K562 (cell line): Measurements from ENCODE around the gene PMEPA1. TPM values are rescaled to one million over a fixed set of nuclear protein-coding genes. Genes with fewer than 3 reads are reported as not detected.

Experiments
- ATAC-seq: fragments of 200-7000 bp; cut with Tn5 transposase; 3 replicates; pipeline ENCODE4 v1.9.1; 2020; ENCODE audit warnings: moderate library complexity
- BruUV-seq: library from RNA; stranded (reverse); fragments of 400-500 nt; replicated peaks from 2 replicates; lab custom pipeline; 2021; lab: Mats Ljungman, UMichigan
- CTCF ChIA-PET: fragments of 300-600 bp; formaldehyde crosslinking; extraction: SDS; loops from one replicate; lab custom pipeline; 2021; ENCODE audit warnings: low intra/inter-chr PET ratio; lab: Yijun Ruan, JAX
- POLR2A ChIA-PET: fragments of 300-600, 350-650 bp; sonication (Branson Sonifier 250); formaldehyde crosslinking; extraction: SDS; loops from one replicate; lab custom pipeline; 2021; ENCODE audit warnings: antibody characterized with exemption, inconsistent platforms; lab: Yijun Ruan, JAX
- DNase-seq, 4 experiments: peaks; one replicate each; pipeline versions ENCODE4 v3.0.0 to v3.0.0-alpha.2; 2011 to 2018; ENCODE audit warnings: low spot score in 3 of 4, mixed read lengths in 3 of 4; ENCODE audit errors: extremely low read depth in 1 of 4
- FAIRE-seq: peaks from 2 replicates; lab custom pipeline; 2011; peaks lifted over from hg19 to GRCh38; lab: Jason Lieb, UNC
- H2AFZ ChIP-seq: 2 replicates; pipeline ENCODE4 v1.6.0; 2011; ENCODE audit warnings: low read depth, low read length, control low read depth, inconsistent platforms
- H3K27ac ChIP-seq: fragments of 200-600 bp; 3 replicates; pipeline ENCODE4 v1.8.0; 2011; ENCODE audit warnings: low read depth, mild to moderate bottlenecking, control low read depth, inconsistent platforms, low read length, moderate library complexity, mixed read lengths; ENCODE audit errors: extremely low read depth
- H3K27me3 ChIP-seq, 2 experiments: fragments of 300-600 bp in 1 of 2; 2 replicates in 1 of 2; 3 replicates in 1 of 2; pipeline versions ENCODE4 v1.6.0 to v1.8.0; 2011; ENCODE audit warnings: inconsistent platforms in 2 of 2, low read length in 2 of 2, mild to moderate bottlenecking in 1 of 2, mixed read lengths in 1 of 2, moderate library complexity in 1 of 2; ENCODE audit not compliant: control insufficient read depth in 2 of 2, insufficient read depth in 2 of 2
- H3K36me3 ChIP-seq: fragments of 300-600 bp; 3 replicates; pipeline ENCODE4 v1.8.0; 2011; ENCODE audit warnings: mild to moderate bottlenecking, low read length, inconsistent platforms; ENCODE audit not compliant: control insufficient read depth, insufficient read depth
- H3K4me1 ChIP-seq, 2 experiments: fragments of 200-600 bp in 1 of 2; replicated peaks in 1 of 2; 2 replicates in 1 of 2; 3 replicates in 1 of 2; pipeline versions ENCODE4 v1.5.1 to v1.8.0; 2011; ENCODE audit warnings: inconsistent platforms in 2 of 2, low read length in 2 of 2, mild to moderate bottlenecking in 1 of 2, mixed read lengths in 1 of 2, moderate library complexity in 1 of 2; ENCODE audit not compliant: control insufficient read depth in 2 of 2, insufficient read depth in 2 of 2
- H3K4me2 ChIP-seq: 2 replicates; pipeline ENCODE4 v1.6.1; 2011; ENCODE audit warnings: low read length, control low read depth, inconsistent platforms, mixed read lengths; ENCODE audit not compliant: insufficient read depth
- H3K4me3 ChIP-seq: fragments of 200-600 bp; sonication (generic), shearing (Covaris generic); 2 replicates; pipeline ENCODE4 v1.5.1; 2016; ENCODE audit warnings: control low read depth, inconsistent platforms
- H3K79me2 ChIP-seq: fragments of 200-600 bp; 3 replicates; pipeline ENCODE4 v1.8.0; 2011; ENCODE audit warnings: low read length, inconsistent platforms; ENCODE audit not compliant: control insufficient read depth, insufficient read depth
- H3K9ac ChIP-seq, 2 experiments: 2 replicates each; pipeline versions ENCODE4 v1.6.0 to v1.6.1; 2011; ENCODE audit warnings: low read depth in 2 of 2, low read length in 2 of 2, control low read depth in 1 of 2, inconsistent platforms in 1 of 2, mild to moderate bottlenecking in 1 of 2, mixed read lengths in 1 of 2; ENCODE audit not compliant: insufficient read depth in 1 of 2
- H3K9me1 ChIP-seq: one replicate; pipeline ENCODE4 v1.6.0; 2011; ENCODE audit warnings: inconsistent platforms, mild to moderate bottlenecking, low read length, moderate library complexity; ENCODE audit not compliant: control insufficient read depth, insufficient read depth
- H3K9me3 ChIP-seq: replicated peaks from 2 replicates; pipeline ENCODE4 v1.5.1; 2011; ENCODE audit warnings: low read depth, low read length, inconsistent platforms; ENCODE audit not compliant: control insufficient read depth, insufficient read depth
- H4K20me1 ChIP-seq: replicated peaks from 2 replicates; pipeline ENCODE4 v1.6.1; 2011; ENCODE audit warnings: low read length, inconsistent platforms, mixed read lengths; ENCODE audit not compliant: control insufficient read depth, insufficient read depth
- CBFA2T2 ChIP-seq: fragments of 450-650 bp; conservative IDR thresholded peaks from 2 replicates; pipeline ENCODE4 v1.6.1; 2017; ENCODE audit warnings: mild to moderate bottlenecking
- CREB1 ChIP-seq, 2 experiments: sonication (generic) in 1 of 2; formaldehyde crosslinking in 1 of 2; IDR thresholded peaks; 2 replicates each; pipeline versions ENCODE4 v1.6.1 to v1.8.0; 2012 to 2022; ENCODE audit warnings: inconsistent platforms in 1 of 2, mild to moderate bottlenecking in 1 of 2, missing genetic modification reagents in 1 of 2, moderate library complexity in 1 of 2
- EP400 ChIP-seq: fragments of 450-650 bp; IDR thresholded peaks from 2 replicates; pipeline ENCODE4 v1.6.1; 2017; ENCODE audit warnings: antibody characterized with exemption, mild to moderate bottlenecking, moderate library complexity
- HDGF ChIP-seq: fragments of 450-650 bp; IDR thresholded peaks from 2 replicates; pipeline ENCODE4 v1.6.1; 2016
- KAT2B ChIP-seq: IDR thresholded peaks from one replicate; pipeline ENCODE4 v1.6.1; 2012; ENCODE audit warnings: low read depth, mild to moderate bottlenecking, control low read depth, inconsistent platforms, low read length, moderate library complexity
- MAFK ChIP-seq: IDR thresholded peaks from 2 replicates; pipeline ENCODE4 v1.6.1; 2011; ENCODE audit warnings: low read length, improper control_type of control experiment
- NR2C1 ChIP-seq, 2 experiments: fragments of 450-650 bp; IDR thresholded peaks; 2 replicates each; pipeline ENCODE4 v1.6.1; 2017; ENCODE audit warnings: mild to moderate bottlenecking in 2 of 2, antibody characterized with exemption in 1 of 2, inconsistent platforms in 1 of 2, missing compliant biosample characterization in 1 of 2, missing genetic modification characterization in 1 of 2
- SP2 ChIP-seq: IDR thresholded peaks from 2 replicates; pipeline ENCODE4 v1.6.1; 2011; ENCODE audit warnings: mild to moderate bottlenecking, low read depth, low read length, moderate library complexity; ENCODE audit not compliant: poor library complexity, severe bottlenecking; ENCODE audit errors: extremely low read depth
- SRSF1 ChIP-seq: fragments of 200-400 bp; formaldehyde crosslinking; IDR thresholded peaks from 2 replicates; pipeline ENCODE4 v1.6.1; 2017; ENCODE audit warnings: mild to moderate bottlenecking, low read depth, low read length, moderate library complexity
- ZNF224 ChIP-seq: sonication (generic); formaldehyde crosslinking; IDR thresholded peaks from 2 replicates; pipeline ENCODE4 v1.8.0; 2022; ENCODE audit warnings: mild to moderate bottlenecking, missing genetic modification reagents
- ZNF354B ChIP-seq: fragments of 250-450 bp; sonication (Bioruptor Pico); IDR thresholded peaks from 2 replicates; pipeline ENCODE4 v1.4.0; 2020
- ZNF592 ChIP-seq: fragments of 450-650 bp; IDR thresholded peaks from 2 replicates; pipeline ENCODE4 v1.6.1; 2017; ENCODE audit warnings: antibody characterized with exemption, mild to moderate bottlenecking
- WGBS: fragments of 100-300 bp; shearing (Covaris generic); methylation state at CpG from one replicate; pipeline ENCODE4 v1.1.6; 2016; ENCODE audit warnings: low coverage, mixed read lengths; ENCODE audit not compliant: insufficient coverage; ENCODE audit errors: missing lambda C conversion rate; 5-methylcytosine and 5-hydroxymethylcytosine counted together
- in situ Hi-C: fragments of 300-500 bp; cut with MboI; formaldehyde crosslinking; loops from 4 replicates; pipeline ENCODE4 v1.15.0; 2018; ENCODE audit warnings: inconsistent platforms, mixed read lengths
- intact Hi-C: fragments of 100-400 bp; cut with micrococcal nuclease; formaldehyde crosslinking; loops from 2 replicates; pipeline ENCODE4 v1.14.2; 2022
- polyA plus RNA-seq, 8 experiments: library from polyadenylated mRNA; depleted of rRNA in 4 of 8; stranded (reverse) in 5 of 8; unstranded in 3 of 8; fragments of >200 nt; fragmentation: Nextera tagmentation in 2 of 8; fragmentation: Illumina TruSeq in 1 of 8; extraction: Ambion mirVana in 2 of 8; extraction: Trizol in 1 of 8; gene quantifications; 2 replicates each; pipeline versions ENCODE4 v1.2.1 to v1.2.3, GENCODE V29; 2011 to 2014; ENCODE audit warnings: inconsistent platforms in 1 of 8, missing spikeins in 1 of 8
- total RNA-seq, 7 experiments: library from RNA; depleted of rRNA in 6 of 7; stranded (reverse); fragments of >200 nt in 6 of 7; fragmentation: Illumina TruSeq in 2 of 7; extraction: Trizol in 2 of 7; gene quantifications; 2 replicates each; pipeline versions ENCODE4 v1.2.1 to v1.2.3, GENCODE V29; 2011 to 2021; ENCODE audit warnings: low replicate concordance in 1 of 7

The PMEPA1 gene
- total and polyA plus RNA-seq, 9 of the 15 experiments (the other 6 are each of a cell fraction or from before 2014, with no cell fraction given): 0.16 TPM; not detected in 8

- ChIA-PET POLR2A (no interaction called here), CTCF (no interaction called here)
- no peaks in the 10 kb centered on the region for H3K36me3 ChIP-seq
- H3K4me1 ChIP-seq: no peaks in the 10 kb centered on the region
- in situ Hi-C loops (no loop called here), intact Hi-C loops (no loop called here)
- no peak overlapping the region for H3K4me2 ChIP-seq
- no TSS peak for BruUV-seq
- H2AFZ ChIP-seq: no peak overlapping the region
- H3K4me3 ChIP-seq: no peak overlapping the region
- 0% methylated on average over 4 of the region's 4 CpGs for WGBS
- ATAC-seq (no peak), DNase-seq (no peak), FAIRE-seq (no peak)
- H4K20me1 ChIP-seq: no peaks in the 10 kb centered on the region
- no peak overlapping the region for H3K9ac ChIP-seq
- peaks cover 2 to 6% of the 10 kb centered on the region in 2 experiments; a peak in 2 of 5 replicates for H3K27me3 ChIP-seq
- H3K9me3 ChIP-seq: no peaks in the 10 kb centered on the region
- no peaks in the 10 kb centered on the region for H3K9me1 ChIP-seq
- H3K27ac ChIP-seq: no peak overlapping the region
- no peaks in the 10 kb centered on the region for H3K79me2 ChIP-seq
- no peak for TF ChIP-seq MAFK
- TF ChIP-seq SP2: no peak
- TF ChIP-seq NR2C1 (IDR thresholded peaks at IDR 0.05): no peak
- no peak for TF ChIP-seq NR2C1 (tag; IDR thresholded peaks at IDR 0.05)
- TF ChIP-seq CREB1 (IDR thresholded peaks at IDR 0.05): no peak
- no peak for TF ChIP-seq CREB1 (CRISPR knock-in tag; IDR thresholded peaks at IDR 0.05)
- TF ChIP-seq HDGF: no peak
Measured at GRCh38 chr20:57756213-57756612, 46.4 kb upstream of the PMEPA1 start.

- in situ Hi-C loops: no loop called here
- Histone ChIP-seq H4K20me1 (no peaks in the 10 kb centered on the region), H3K9ac (no peak overlapping the region), H3K27me3 (peaks cover 2 to 6% of the 10 kb centered on the region in 2 experiments; a peak in 2 of 5 replicates), H3K4me3 (no peak overlapping the region), H3K4me2 (no peak overlapping the region), H3K27ac (no peak overlapping the region), H3K36me3 (no peaks in the 10 kb centered on the region), H3K79me2 (no peaks in the 10 kb centered on the region), H3K9me3 (no peaks in the 10 kb centered on the region)
- POLR2A ChIA-PET: interaction anchor here (0.6 kb wide), 1 partner anchor 47 kb away, joined by 3 read pairs; no protein-coding TSS in a partner anchor
- no peak for DNase-seq
- CTCF ChIA-PET: no interaction called here
- BruUV-seq: no TSS peak
- no peak for TF ChIP-seq SRSF1
- TF ChIP-seq ZNF354B (CRISPR knock-in tag): no peak
- TF ChIP-seq KAT2B: no peak
- no peak for TF ChIP-seq EP400
- no peak for TF ChIP-seq ZNF592
- TF ChIP-seq CBFA2T2: no peak
- TF ChIP-seq ZNF224 (CRISPR knock-in tag): no peak
- TF ChIP-seq, all 486 proteins: peak for 0
- no peak overlapping the region for H2AFZ ChIP-seq
- WGBS: 0% methylated on average over 1 of the region's 1 CpG
- no peaks in the 10 kb centered on the region for H3K9me1 ChIP-seq
- no peak for FAIRE-seq
- intact Hi-C loops: no loop called here
- ATAC-seq: no peak
- no peaks in the 10 kb centered on the region for H3K4me1 ChIP-seq
Measured at GRCh38 chr20:57755609-57756008, 45.8 kb upstream of the PMEPA1 start.
